Parathyroid adenoma (tissue), 2 donors: ENCODE data around the gene PAEP.

Experiments
- H2AFZ ChIP-seq: fragments of 300-600 bp; sonication (generic); one replicate; pipeline ENCODE4 v1.7.0; 2017; ENCODE audit warnings: antibody characterized with exemption, mild to moderate bottlenecking
- H3K27ac ChIP-seq: fragments of 300-600 bp; sonication (generic); one replicate; pipeline ENCODE4 v1.7.0; 2017
- H3K27me3 ChIP-seq: fragments of 300-600 bp; sonication (generic); one replicate; pipeline ENCODE4 v1.7.0; 2017; ENCODE audit warnings: low read length; ENCODE audit not compliant: control insufficient read depth, insufficient read depth
- H3K36me3 ChIP-seq: fragments of 300-600 bp; sonication (generic); one replicate; pipeline ENCODE4 v1.7.0; 2017; ENCODE audit warnings: low read length; ENCODE audit not compliant: control insufficient read depth, insufficient read depth
- H3K4me1 ChIP-seq: fragments of 300-600 bp; sonication (generic); one replicate; pipeline ENCODE4 v1.7.0; 2017; ENCODE audit warnings: control low read depth
- H3K4me2 ChIP-seq: fragments of 300-600 bp; sonication (generic); one replicate; pipeline ENCODE4 v1.7.0; 2017; ENCODE audit warnings: low read length
- H3K4me3 ChIP-seq: fragments of 300-600 bp; sonication (generic); one replicate; pipeline ENCODE4 v1.7.0; 2017; ENCODE audit warnings: low read depth, low read length
- H3K79me2 ChIP-seq: fragments of 300-600 bp; sonication (generic); one replicate; pipeline ENCODE4 v1.7.0; 2017; ENCODE audit warnings: control low read depth
- H3K9ac ChIP-seq: fragments of 300-600 bp; sonication (generic); one replicate; pipeline ENCODE4 v1.7.0; 2017; ENCODE audit warnings: mild to moderate bottlenecking
- H3K9me3 ChIP-seq: fragments of 300-600 bp; sonication (generic); one replicate; pipeline ENCODE4 v1.7.0; 2017; ENCODE audit warnings: low read length; ENCODE audit not compliant: control insufficient read depth
- TF ChIP-seq, protein P1 (sequence below): fragments of 300-600 bp; sonication (generic); IDR thresholded peaks from one replicate; pipeline ENCODE4 v1.7.0; 2017; ENCODE audit warnings: antibody characterized with exemption, mild to moderate bottlenecking
- donor health status: primary hyperparathyroidism.

Gene PAEP

DNA sequence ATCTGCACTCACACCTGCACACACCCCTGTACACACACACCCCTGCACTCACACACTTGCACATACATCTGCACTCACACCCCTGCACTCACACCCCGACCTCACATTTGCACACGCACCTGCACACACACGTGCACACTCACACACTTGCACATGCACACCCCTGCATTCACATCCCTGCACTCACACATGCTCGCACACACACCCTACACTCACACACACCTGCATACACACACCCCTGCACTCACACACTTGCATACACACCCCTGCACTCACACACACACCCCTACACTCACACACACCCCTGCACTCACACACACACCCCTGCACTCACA is 50.3 kb downstream of the PAEP start:
- Histone ChIP-seq H3K4me2 (no peak overlapping the region), H3K27ac (no peak overlapping the region), H3K4me3 (no peak overlapping the region), H3K27me3 (no peaks in the 10 kb centered on the region), H2AFZ (no peak overlapping the region), H3K9ac (no peak overlapping the region), H3K36me3 (no peaks in the 10 kb centered on the region), H3K9me3 (no peaks in the 10 kb centered on the region), H3K4me1 (no peaks in the 10 kb centered on the region), H3K79me2 (no peaks in the 10 kb centered on the region)
- TF ChIP-seq, protein P1, sequence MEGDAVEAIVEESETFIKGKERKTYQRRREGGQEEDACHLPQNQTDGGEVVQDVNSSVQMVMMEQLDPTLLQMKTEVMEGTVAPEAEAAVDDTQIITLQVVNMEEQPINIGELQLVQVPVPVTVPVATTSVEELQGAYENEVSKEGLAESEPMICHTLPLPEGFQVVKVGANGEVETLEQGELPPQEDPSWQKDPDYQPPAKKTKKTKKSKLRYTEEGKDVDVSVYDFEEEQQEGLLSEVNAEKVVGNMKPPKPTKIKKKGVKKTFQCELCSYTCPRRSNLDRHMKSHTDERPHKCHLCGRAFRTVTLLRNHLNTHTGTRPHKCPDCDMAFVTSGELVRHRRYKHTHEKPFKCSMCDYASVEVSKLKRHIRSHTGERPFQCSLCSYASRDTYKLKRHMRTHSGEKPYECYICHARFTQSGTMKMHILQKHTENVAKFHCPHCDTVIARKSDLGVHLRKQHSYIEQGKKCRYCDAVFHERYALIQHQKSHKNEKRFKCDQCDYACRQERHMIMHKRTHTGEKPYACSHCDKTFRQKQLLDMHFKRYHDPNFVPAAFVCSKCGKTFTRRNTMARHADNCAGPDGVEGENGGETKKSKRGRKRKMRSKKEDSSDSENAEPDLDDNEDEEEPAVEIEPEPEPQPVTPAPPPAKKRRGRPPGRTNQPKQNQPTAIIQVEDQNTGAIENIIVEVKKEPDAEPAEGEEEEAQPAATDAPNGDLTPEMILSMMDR: no peak

DNA sequence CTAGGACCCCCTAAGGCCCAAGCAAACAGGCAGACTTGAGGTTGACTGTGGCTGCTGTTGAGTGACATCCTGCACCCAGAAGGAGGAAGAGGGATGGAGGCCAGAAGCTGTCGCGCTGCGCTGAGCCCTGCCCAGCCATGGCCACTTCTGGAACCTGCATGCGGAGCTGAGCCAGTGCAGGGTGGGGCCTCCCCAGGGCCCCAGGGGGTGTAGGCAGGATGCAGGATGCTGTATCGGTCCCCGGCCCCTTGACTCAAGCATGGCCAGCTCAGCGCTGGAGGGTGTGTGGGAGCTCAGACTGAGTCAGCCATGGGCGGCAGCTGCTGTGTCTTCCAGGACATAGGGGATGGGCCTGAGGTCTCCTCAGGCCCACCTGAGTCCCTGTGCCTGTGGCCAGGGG is 50.9 kb downstream of the PAEP start:
- TF ChIP-seq, protein P1: no peak
- H3K9me3 ChIP-seq: no peaks in the 10 kb centered on the region
- H3K27me3 ChIP-seq: no peaks in the 10 kb centered on the region
- no peaks in the 10 kb centered on the region for H3K79me2 ChIP-seq
- H3K4me1 ChIP-seq: no peaks in the 10 kb centered on the region
- H3K36me3 ChIP-seq: no peaks in the 10 kb centered on the region
- no peak overlapping the region for H2AFZ ChIP-seq
- H3K9ac ChIP-seq: no peak overlapping the region
- H3K27ac ChIP-seq: no peak overlapping the region
- H3K4me2 ChIP-seq: no peak overlapping the region
- H3K4me3 ChIP-seq: no peak overlapping the region

DNA sequence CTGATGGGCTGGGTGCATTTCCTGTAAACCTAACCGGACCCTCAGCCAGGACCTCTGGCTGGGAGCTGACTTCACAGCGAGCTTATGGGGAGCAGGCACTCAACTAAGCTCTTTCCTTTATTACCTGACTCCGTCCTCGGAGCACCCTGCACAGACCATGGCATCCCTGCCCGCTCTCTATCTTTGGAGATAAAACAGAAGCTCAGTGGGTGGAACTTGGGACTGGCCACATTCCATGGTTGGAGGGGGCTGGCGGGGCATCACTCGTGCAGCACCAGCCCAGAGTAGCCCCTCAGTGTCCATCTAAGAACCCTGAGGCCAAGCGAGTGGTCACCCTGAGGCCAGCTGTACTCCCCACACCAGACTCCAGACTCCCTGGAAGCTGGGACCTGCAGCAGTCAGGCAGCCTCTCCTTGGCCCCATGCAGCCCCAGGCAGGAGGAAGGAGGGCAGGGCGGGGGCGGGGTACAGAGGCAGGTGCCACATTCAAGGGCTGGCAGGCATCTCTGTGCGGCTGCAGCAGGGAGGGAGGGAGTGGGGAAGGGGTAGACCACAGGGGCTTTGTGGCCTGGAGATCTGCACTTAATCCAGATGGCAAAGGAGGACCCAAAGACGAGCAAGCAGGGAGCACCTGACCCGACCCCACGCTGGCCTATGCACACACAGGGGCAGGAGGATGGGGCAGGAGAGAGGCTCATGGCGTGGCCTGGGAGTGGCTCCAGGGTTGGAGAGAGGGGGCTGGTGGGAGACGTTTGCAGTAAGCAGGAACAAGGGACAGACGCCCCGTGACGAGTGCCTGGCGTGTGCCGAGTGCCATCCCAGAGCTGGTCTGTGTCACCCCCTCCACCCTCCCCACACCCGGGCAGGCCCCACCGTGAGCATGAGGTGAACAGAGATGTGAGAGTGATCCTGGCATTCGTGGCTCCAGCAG is 51.7 kb downstream of the PAEP start:
- TF ChIP-seq, protein P1: no peak
- Histone ChIP-seq H3K4me2 (no peak overlapping the region), H3K4me3 (no peak overlapping the region), H3K79me2 (no peaks in the 10 kb centered on the region), H3K9me3 (no peaks in the 10 kb centered on the region), H3K9ac (no peak overlapping the region), H2AFZ (no peak overlapping the region), H3K36me3 (no peaks in the 10 kb centered on the region), H3K4me1 (no peaks in the 10 kb centered on the region), H3K27me3 (no peaks in the 10 kb centered on the region), H3K27ac (no peak overlapping the region)

DNA sequence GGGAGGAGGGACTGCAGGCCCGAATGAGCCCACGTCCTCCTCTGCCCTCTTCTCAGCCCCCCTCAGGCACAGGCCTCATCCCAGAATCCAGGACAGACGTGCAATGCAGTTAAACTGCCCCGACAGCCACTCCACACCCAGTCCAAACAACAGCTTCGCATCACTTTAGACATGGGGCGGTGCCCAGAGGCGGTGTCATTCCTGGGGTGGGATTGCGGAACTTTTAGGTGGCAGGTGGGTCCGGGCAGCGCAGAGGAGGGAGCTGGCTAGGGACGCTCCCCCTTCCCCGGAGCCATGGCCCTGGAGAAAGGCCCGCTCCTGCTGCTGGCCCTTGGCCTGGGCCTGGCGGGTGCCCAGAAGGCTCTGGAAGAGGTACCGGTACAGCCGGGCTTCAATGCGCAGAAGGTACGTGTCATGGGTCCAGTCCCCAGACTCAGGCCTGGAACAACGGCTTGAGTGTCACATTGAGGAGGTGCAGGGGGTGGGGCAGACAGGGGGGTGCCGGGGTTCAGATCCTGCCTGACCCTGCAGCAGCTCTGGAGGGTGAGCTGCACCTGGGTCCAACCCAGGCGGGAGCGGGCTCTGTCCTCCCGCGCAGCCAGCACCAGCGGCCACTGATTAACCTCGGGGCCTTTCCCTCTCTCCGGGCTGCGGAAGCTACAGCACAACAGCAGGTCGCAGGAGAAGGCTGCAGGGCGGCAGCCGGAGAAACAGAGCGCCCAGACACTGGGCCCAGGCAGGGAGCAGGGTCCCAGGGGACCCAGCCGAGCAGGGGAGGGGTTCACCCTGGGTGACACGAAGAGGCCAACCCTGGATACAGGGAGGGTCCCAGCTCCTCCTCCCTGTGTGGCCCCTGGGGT is 52.6 kb downstream of the PAEP start:
- Histone ChIP-seq H3K9ac (no peak overlapping the region), H3K9me3 (no peaks in the 10 kb centered on the region), H3K79me2 (no peaks in the 10 kb centered on the region), H3K36me3 (no peaks in the 10 kb centered on the region), H2AFZ (no peak overlapping the region), H3K27ac (no peak overlapping the region), H3K4me1 (no peaks in the 10 kb centered on the region), H3K27me3 (no peaks in the 10 kb centered on the region), H3K4me2 (no peak overlapping the region), H3K4me3 (no peak overlapping the region)
- TF ChIP-seq, protein P1: no peak
